Endothelial cell of umbilical vein (primary cell): ENCODE data around the gene ALDH4A1. TPM values are rescaled to one million over a fixed set of nuclear protein-coding genes. Genes with fewer than 3 reads are reported as not detected.

Experiments used
- BruUV-seq: library from RNA; stranded (reverse); fragments of 400-500 nt; replicated peaks from 2 replicates; lab custom pipeline; 2021; lab: Mats Ljungman, UMichigan
- CTCF ChIA-PET: fragments of 300-600, 350-600 bp; sonication (Branson Sonifier 250); formaldehyde crosslinking; loops from one replicate; lab custom pipeline; 2021; ENCODE audit warnings: antibody characterized with exemption, inconsistent platforms; lab: Charles Lee
- POLR2A ChIA-PET: fragments of 300-600, 350-600 bp; sonication (Branson Sonifier 250); formaldehyde crosslinking; loops from one replicate; lab custom pipeline; 2021; ENCODE audit warnings: antibody characterized with exemption, inconsistent platforms; lab: Charles Lee
- DNase-seq: peaks from one replicate; pipeline ENCODE4 v3.0.0-alpha.2; 2011; ENCODE audit warnings: low read depth, low spot score
- FAIRE-seq: peaks from 2 replicates; lab custom pipeline; 2011; peaks lifted over from hg19 to GRCh38; lab: Jason Lieb, UNC
- H2AFZ ChIP-seq: 2 replicates; pipeline ENCODE4 v1.6.0; 2012; ENCODE audit warnings: low read depth, low read length, control low read depth, inconsistent platforms
- H3K27ac ChIP-seq: 2 replicates; pipeline ENCODE4 v1.5.1; 2011; ENCODE audit warnings: low read depth, mild to moderate bottlenecking, control low read depth, low read length, moderate library complexity; ENCODE audit not compliant: insufficient read depth
- H3K27me3 ChIP-seq, 2 experiments: 2 replicates each; pipeline versions ENCODE4 v1.6.0 to v1.6.1; 2011; ENCODE audit warnings: low read length in 2 of 2, mixed read lengths in 1 of 2; ENCODE audit not compliant: control insufficient read depth in 2 of 2, insufficient read depth in 2 of 2
- H3K36me3 ChIP-seq, 2 experiments: 2 replicates in 1 of 2; 3 replicates in 1 of 2; pipeline ENCODE4 v1.5.1; 2011; ENCODE audit warnings: low read length in 2 of 2, mild to moderate bottlenecking in 1 of 2, moderate library complexity in 1 of 2; ENCODE audit not compliant: control insufficient read depth in 2 of 2, insufficient read depth in 2 of 2; ENCODE audit errors: extremely low read depth in 1 of 2
- H3K4me1 ChIP-seq: 3 replicates; pipeline ENCODE4 v1.5.1; 2011; ENCODE audit warnings: mild to moderate bottlenecking, low read length; ENCODE audit not compliant: control insufficient read depth, insufficient read depth; ENCODE audit errors: extremely low read depth
- H3K4me2 ChIP-seq: 2 replicates; pipeline ENCODE4 v1.6.1; 2011; ENCODE audit warnings: low read length, control low read depth, mixed read lengths; ENCODE audit not compliant: insufficient read depth
- H3K4me3 ChIP-seq, 3 experiments: fragments of 200-600 bp in 1 of 3; sonication (generic), shearing (Covaris generic) in 1 of 3; replicated peaks in 1 of 3; 2 replicates each; pipeline ENCODE4 v1.5.1; 2011 to 2016; ENCODE audit warnings: control low read depth in 3 of 3, low read length in 3 of 3, mild to moderate bottlenecking in 2 of 3, inconsistent platforms in 1 of 3, low read depth in 1 of 3, moderate library complexity in 1 of 3; ENCODE audit not compliant: insufficient read depth in 1 of 3
- H3K79me2 ChIP-seq: 2 replicates; pipeline ENCODE4 v1.6.0; 2012; ENCODE audit warnings: low read length, inconsistent platforms; ENCODE audit not compliant: control insufficient read depth, insufficient read depth
- H3K9ac ChIP-seq: replicated peaks from 2 replicates; pipeline ENCODE3; 2011; ENCODE audit warnings: low read length, control low read depth; ENCODE audit not compliant: insufficient read depth; ENCODE audit errors: extremely low read depth
- H3K9me1 ChIP-seq: replicated peaks from 3 replicates; pipeline ENCODE4 v1.6.0; 2011; ENCODE audit warnings: mild to moderate bottlenecking, low read length; ENCODE audit not compliant: control insufficient read depth, insufficient read depth; ENCODE audit errors: extremely low read depth
- H3K9me3 ChIP-seq: replicated peaks from 2 replicates; pipeline ENCODE4 v1.5.1; 2012; ENCODE audit warnings: low read length, inconsistent platforms; ENCODE audit not compliant: control insufficient read depth, insufficient read depth
- H4K20me1 ChIP-seq: replicated peaks from 2 replicates; pipeline ENCODE3; 2011; ENCODE audit warnings: mild to moderate bottlenecking, low read length; ENCODE audit not compliant: control insufficient read depth, insufficient read depth; ENCODE audit errors: extremely low read depth
- FOS ChIP-seq: IDR thresholded peaks from 2 replicates; pipeline ENCODE4 v1.6.1; 2011; ENCODE audit warnings: mild to moderate bottlenecking, low read length, moderate library complexity, borderline replicate concordance; ENCODE audit not compliant: insufficient read depth
- JUN ChIP-seq: IDR thresholded peaks from 2 replicates; pipeline ENCODE4 v1.6.1; 2011; ENCODE audit warnings: borderline replicate concordance, low read depth; ENCODE audit not compliant: insufficient read length, insufficient read depth
- MYC ChIP-seq: IDR thresholded peaks from one replicate; pipeline ENCODE4 v1.6.1; 2011; ENCODE audit warnings: mild to moderate bottlenecking, low read depth, low read length
- POLR2A ChIP-seq: IDR thresholded peaks from 2 replicates; pipeline ENCODE4 v1.6.1; 2012; ENCODE audit warnings: low read depth, mild to moderate bottlenecking, control low read depth, low read length
- POLR2AphosphoS5 ChIP-seq: IDR thresholded peaks from 2 replicates; pipeline ENCODE4 v1.6.1; 2012; ENCODE audit warnings: low read depth, mild to moderate bottlenecking, control low read depth, low read length, moderate library complexity; ENCODE audit not compliant: insufficient read depth
- dilution Hi-C: fragments of 300-500 bp; cut with MboI; formaldehyde crosslinking; loops from one replicate; pipeline ENCODE4 v1.15.0; 2019; ENCODE audit warnings: low sequenced_read_pairs; ENCODE audit not compliant: extremely low pct_ligation_motif_present
- intact Hi-C: fragments of 100-400 bp; cut with micrococcal nuclease; formaldehyde crosslinking; loops from one replicate; pipeline ENCODE4 v1.10.0; 2022
- polyA plus RNA-seq, 4 experiments: library from polyadenylated mRNA; depleted of rRNA in 3 of 4; stranded (reverse) in 3 of 4; unstranded in 1 of 4; fragments of >200 nt; gene quantifications; 2 replicates each; pipeline versions ENCODE4 v1.2.1 to v1.2.3, GENCODE V29; 2011 to 2012; ENCODE audit warnings: missing spikeins in 1 of 4
- total RNA-seq: library from RNA; stranded (reverse); gene quantifications from 2 replicates; pipeline ENCODE4 v1.2.3, GENCODE V29; 2021
- TF ChIP-seq, protein P1 (sequence below): IDR thresholded peaks from 2 replicates; pipeline ENCODE4 v1.6.1; 2011; ENCODE audit not compliant: insufficient read depth, insufficient read length
- TF ChIP-seq, protein P2 (sequence below), 2 donors: IDR thresholded peaks; 1 replicate in 1 of 2; 2 replicates in 1 of 2; pipeline ENCODE4 v1.5.1; 2011; ENCODE audit warnings: low read length in 2 of 2, mild to moderate bottlenecking in 2 of 2, moderate library complexity in 2 of 2, control low read depth in 1 of 2, inconsistent platforms in 1 of 2, low read depth in 1 of 2; ENCODE audit not compliant: insufficient read depth in 1 of 2; ENCODE audit errors: extremely low read depth in 1 of 2

The ALDH4A1 gene
- total and polyA plus RNA-seq, 2 donors (not counting 3 experiments of a cell fraction or from before 2014, with no cell fraction given): 17.4 to 18.5 TPM

- CTCF ChIA-PET: interaction anchor here (1.0 to 7.2 kb wide), 11 partner anchors 9 to 1220 kb away, joined by 3 to 127 read pairs (median 7); no protein-coding TSS in a partner anchor
- FAIRE-seq (no peak), DNase-seq (no peak)
- H2AFZ ChIP-seq: no peak overlapping the region
- intact Hi-C loops (loop anchor here (10.0 kb wide), 1 partner anchor 1211 kb away; no protein-coding TSS in a partner anchor), dilution Hi-C loops (no loop called here)
- no peaks in the 10 kb centered on the region for H3K9me3 ChIP-seq
- peaks cover 0 to 4% of the 10 kb centered on the region in 2 experiments for H3K36me3 ChIP-seq
- H3K4me2 ChIP-seq: no peak overlapping the region
- H3K27ac ChIP-seq: no peak overlapping the region
- H3K4me1 ChIP-seq: no peaks in the 10 kb centered on the region
- no peaks in the 10 kb centered on the region for H3K27me3 ChIP-seq
- POLR2A ChIA-PET: no interaction called here
- no peaks in the 10 kb centered on the region for H4K20me1 ChIP-seq
- no peaks in the 10 kb centered on the region for H3K9me1 ChIP-seq
- no peaks in the 10 kb centered on the region for H3K79me2 ChIP-seq
- no TSS peak for BruUV-seq
- no peak overlapping the region for H3K9ac ChIP-seq
- H3K4me3 ChIP-seq: no peak overlapping the region
- TF ChIP-seq MYC (no peak), FOS (no peak), POLR2A (no peak), JUN (no peak), POLR2AphosphoS5 (no peak)
- TF ChIP-seq, protein P1, sequence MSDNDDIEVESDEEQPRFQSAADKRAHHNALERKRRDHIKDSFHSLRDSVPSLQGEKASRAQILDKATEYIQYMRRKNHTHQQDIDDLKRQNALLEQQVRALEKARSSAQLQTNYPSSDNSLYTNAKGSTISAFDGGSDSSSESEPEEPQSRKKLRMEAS: no peak
- TF ChIP-seq, protein P2, sequence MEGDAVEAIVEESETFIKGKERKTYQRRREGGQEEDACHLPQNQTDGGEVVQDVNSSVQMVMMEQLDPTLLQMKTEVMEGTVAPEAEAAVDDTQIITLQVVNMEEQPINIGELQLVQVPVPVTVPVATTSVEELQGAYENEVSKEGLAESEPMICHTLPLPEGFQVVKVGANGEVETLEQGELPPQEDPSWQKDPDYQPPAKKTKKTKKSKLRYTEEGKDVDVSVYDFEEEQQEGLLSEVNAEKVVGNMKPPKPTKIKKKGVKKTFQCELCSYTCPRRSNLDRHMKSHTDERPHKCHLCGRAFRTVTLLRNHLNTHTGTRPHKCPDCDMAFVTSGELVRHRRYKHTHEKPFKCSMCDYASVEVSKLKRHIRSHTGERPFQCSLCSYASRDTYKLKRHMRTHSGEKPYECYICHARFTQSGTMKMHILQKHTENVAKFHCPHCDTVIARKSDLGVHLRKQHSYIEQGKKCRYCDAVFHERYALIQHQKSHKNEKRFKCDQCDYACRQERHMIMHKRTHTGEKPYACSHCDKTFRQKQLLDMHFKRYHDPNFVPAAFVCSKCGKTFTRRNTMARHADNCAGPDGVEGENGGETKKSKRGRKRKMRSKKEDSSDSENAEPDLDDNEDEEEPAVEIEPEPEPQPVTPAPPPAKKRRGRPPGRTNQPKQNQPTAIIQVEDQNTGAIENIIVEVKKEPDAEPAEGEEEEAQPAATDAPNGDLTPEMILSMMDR (IDR thresholded peaks at IDR 0.05; ENCODE audit: extremely low read depth in 1 of 2, insufficient read depth in 1 of 2, low read depth in 1 of 2, low read length in 2 of 2): no peak
Observed at GRCh38 chr1:18876210-18876609, 26.1 kb downstream of the ALDH4A1 start.
